HFF-Myc (cell line): ENCODE results near the gene ITPK1.
"Not testable (repeated sequence)": the region's sequence is repeated elsewhere in the genome, so short reads cannot be mapped to it uniquely, and the experiment has no call there.

ENCODE experiments used
- DNase-seq: peaks from one replicate; pipeline ENCODE4 v3.0.0-alpha.2; 2011; ENCODE audit warnings: low read depth; ENCODE audit errors: extremely low read depth
- H3K4me3 ChIP-seq: replicated peaks from 2 replicates; pipeline ENCODE4 v1.5.1; 2011; ENCODE audit warnings: low read depth, mild to moderate bottlenecking, control low read depth, low read length
- TF ChIP-seq, protein P1 (sequence below): IDR thresholded peaks from 2 replicates; pipeline ENCODE4 v1.5.1; 2012; ENCODE audit warnings: mild to moderate bottlenecking, low read depth, low read length, control low read depth; ENCODE audit errors: missing control alignments

ITPK1 gene

DNA sequence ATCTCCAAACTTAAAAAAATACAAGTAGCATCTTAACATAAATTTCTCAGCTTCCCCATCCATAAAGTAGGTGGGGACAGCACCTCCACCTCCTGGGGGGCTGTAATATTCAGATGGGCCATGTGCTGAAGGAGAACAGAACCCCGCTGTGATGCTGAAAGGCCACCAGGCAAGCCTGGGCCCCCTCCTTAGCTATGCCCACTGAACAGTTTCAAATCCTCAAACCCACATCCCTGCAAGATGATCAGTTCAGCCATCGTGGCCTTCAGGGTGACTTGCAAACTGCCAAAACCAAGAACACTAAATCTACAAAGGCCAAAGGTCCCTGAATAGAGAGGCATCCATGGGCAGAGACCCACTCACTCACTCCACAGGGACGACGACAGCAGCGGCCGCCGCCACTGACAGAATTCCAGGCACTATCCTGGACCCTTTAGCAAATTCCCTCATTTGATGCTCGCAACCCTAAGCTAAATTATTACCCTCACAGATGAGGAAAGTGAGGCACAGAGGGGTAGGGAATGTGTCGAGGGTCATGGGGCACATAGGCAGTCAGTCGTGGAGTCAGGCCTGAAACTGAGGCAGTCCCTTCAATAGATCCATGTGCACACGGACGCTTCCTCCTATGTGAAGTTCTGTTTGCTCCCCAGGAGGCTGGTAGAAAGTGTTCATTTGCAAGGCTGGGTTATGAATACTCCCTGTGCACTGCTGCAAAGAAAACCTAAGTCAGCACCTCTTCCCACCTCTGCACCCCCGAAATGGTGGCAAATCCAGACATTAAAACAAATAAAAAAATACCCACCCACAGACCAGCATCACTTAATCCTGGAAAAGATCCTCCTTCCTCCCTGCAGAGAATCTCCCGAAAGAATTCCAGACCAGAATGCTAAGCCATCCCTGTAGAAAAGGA, 5.9 kb downstream of the ITPK1 start:
- TF ChIP-seq, protein P1, sequence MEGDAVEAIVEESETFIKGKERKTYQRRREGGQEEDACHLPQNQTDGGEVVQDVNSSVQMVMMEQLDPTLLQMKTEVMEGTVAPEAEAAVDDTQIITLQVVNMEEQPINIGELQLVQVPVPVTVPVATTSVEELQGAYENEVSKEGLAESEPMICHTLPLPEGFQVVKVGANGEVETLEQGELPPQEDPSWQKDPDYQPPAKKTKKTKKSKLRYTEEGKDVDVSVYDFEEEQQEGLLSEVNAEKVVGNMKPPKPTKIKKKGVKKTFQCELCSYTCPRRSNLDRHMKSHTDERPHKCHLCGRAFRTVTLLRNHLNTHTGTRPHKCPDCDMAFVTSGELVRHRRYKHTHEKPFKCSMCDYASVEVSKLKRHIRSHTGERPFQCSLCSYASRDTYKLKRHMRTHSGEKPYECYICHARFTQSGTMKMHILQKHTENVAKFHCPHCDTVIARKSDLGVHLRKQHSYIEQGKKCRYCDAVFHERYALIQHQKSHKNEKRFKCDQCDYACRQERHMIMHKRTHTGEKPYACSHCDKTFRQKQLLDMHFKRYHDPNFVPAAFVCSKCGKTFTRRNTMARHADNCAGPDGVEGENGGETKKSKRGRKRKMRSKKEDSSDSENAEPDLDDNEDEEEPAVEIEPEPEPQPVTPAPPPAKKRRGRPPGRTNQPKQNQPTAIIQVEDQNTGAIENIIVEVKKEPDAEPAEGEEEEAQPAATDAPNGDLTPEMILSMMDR, result no peak
- no peak for DNase-seq
- no peak overlapping the region for H3K4me3 ChIP-seq

DNA sequence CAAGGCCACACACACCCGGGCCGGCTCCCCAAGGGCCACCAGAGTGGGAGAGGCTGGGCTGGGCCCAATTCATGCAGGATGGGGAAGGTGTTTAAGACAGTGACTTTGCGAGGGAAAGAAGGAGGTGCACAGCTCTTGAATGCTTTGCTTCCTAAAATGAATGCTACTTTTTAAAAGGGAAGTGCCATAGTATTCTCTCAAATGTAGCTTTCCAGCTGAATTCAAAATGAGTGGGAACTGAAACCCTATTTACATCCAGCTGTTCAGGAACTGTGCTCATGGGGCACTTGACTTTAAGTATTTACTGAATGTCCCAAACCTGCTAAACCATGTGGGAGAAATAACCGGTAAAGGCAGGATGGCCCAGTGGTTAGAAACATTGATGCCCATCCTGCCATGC, 7.6 kb downstream of the ITPK1 start:
- TF ChIP-seq, protein P1, result no peak
- H3K4me3 ChIP-seq, result no peak overlapping the region
- DNase-seq, result no peak

DNA sequence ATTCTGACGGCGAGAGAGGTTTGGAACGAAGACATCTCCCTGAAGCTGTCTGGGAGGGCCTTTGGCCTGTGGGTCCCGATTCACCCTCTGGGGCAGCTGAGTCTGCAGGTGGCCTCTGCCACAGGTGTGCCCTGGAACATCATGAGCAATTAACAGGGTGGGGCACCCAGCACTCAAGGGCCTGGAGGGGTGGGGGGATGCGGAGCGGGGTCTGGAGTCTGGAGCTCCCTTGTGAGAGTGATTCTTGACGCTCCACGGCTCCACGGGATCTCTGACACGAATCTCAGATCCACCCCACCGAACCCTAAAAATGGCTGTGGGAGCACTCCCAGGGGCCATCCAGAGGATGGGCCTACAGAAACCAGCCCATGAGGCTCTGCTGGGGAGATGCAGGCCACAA, 8.3 kb downstream of the ITPK1 start:
- DNase-seq, result no peak

DNA sequence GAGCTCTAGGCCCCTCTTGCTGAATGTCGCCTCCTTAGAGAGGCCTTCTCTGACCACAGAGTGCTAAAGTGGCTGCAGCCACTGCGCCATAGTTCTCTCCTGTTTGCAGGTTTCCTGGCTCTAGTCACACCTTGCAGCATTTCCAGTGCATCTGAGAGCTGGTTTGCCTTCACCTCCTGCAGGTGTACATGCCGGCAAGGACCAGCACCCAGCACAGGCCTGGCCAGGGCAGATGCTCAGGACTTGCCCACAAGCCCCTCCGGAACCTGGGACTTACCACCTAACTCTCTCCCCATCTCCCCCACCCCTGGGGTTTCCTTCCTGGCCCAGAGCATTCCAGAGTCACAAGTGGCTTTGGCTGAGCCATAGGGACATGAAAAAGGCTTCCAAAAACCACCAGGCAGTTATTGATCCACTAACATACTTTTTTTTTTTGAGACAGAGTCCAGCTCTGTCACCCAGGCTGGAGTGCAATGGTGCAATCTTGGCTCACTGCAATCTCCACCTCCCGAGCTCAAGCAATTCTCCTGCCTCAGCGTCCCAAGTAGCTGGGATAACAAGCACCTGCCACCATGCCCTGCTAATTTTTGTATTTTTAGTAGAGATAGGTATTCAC, 9.1 kb downstream of the ITPK1 start:
- TF ChIP-seq, protein P1, result no peak

More for the DNA sequence above, 8.3 kb downstream of the ITPK1 start:
- TF ChIP-seq, protein P1, result no peak
- no peak overlapping the region for H3K4me3 ChIP-seq

DNA sequence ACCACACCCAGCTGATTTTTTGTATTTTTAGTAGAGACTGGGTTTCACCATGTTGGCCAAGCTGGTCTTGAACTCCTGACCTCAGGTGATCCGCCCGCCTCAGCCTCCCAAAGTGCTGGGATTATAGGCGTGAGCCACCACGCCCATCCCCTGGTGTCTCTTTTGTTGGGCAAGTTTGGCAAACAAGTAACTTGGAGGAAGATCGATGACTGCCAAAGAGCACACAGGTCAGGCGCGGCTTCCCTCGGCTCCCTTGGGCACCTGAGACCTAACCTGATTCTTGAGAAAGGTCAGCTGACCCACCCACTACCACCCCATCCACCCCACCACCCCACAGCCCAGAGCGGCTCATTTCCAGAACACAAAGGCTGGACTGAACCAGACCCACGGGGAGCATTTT, 9.9 kb downstream of the ITPK1 start:
- H3K4me3 ChIP-seq, DNase-seq: not testable (repeated sequence)

More for the DNA sequence above, 9.1 kb downstream of the ITPK1 start:
- DNase-seq, result no peak
- H3K4me3 ChIP-seq, result no peak overlapping the region

DNA sequence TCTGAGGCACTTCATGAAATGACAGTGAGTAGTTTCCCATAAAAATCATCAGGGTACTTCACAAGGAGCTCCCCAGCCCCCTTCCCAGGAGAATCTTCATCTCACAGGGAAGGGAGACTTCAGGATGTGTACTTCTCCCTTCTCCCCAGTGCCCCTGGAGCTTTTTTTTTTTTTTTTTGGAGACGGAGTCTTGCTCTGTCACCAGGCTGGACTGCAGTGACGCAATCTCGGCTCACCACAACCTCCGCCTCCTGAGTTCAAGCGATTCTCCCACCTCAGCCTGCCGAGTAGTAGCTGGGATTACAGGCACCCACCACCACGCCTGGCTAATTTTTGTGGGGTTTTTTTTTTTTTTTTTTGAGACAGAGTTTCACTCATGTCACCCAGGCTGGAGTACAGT, 10.4 kb downstream of the ITPK1 start:
- TF ChIP-seq, protein P1, result no peak
- no peak overlapping the region for H3K4me3 ChIP-seq
- DNase-seq, result no peak

DNA sequence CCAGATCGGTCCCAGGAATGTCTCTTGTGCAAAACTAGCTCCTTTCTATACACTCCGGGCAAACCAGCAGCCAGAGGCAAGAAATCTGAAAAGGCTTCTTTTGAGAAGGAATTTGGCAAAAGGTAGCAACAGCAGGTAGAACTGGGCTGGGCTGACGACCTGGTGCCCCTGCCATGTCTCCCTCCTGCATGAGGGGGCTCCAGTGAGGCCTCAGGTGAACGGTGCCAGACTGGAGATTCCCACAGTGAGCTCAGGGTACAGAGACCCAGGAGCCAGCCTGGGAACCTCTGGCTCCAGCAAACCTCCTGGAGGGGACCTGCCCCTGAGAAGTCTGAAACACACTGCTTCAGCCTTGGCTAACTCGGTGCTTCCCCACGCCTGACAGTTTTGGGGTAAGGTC, 10.8 kb downstream of the ITPK1 start:
- TF ChIP-seq, protein P1, result no peak
- no peak overlapping the region for H3K4me3 ChIP-seq
- DNase-seq, result no peak
